Chondrocyte (in vitro differentiated cells): Measurements from ENCODE around the gene DDAH1. TPM values are rescaled to one million over a fixed set of nuclear protein-coding genes. Genes with fewer than 3 reads are reported as not detected.

ENCODE experiments used
- DNase-seq: peaks from one replicate; pipeline ENCODE4 v3.0.0; 2021; ENCODE audit warnings: mixed read lengths, low spot score
- H3K27ac Mint-ChIP-seq: one replicate; pipeline ENCODE4 v1.8.0; 2021; ENCODE audit warnings: mild to moderate bottlenecking, moderate library complexity, mixed read lengths; ENCODE audit not compliant: unreplicated experiment
- H3K27me3 Mint-ChIP-seq: 2 replicates; pipeline ENCODE4 v1.8.0; 2021; ENCODE audit warnings: low read depth, mixed read lengths
- H3K36me3 Mint-ChIP-seq: 2 replicates; pipeline ENCODE4 v1.8.0; 2021; ENCODE audit warnings: low read depth, mixed read lengths
- H3K4me1 Mint-ChIP-seq: 2 replicates; pipeline ENCODE4 v1.8.0; 2021; ENCODE audit warnings: low read depth, mild to moderate bottlenecking, mixed read lengths
- H3K4me3 Mint-ChIP-seq: one replicate; pipeline ENCODE4 v1.8.0; 2021; ENCODE audit warnings: mild to moderate bottlenecking, moderate library complexity, mixed read lengths; ENCODE audit not compliant: unreplicated experiment
- H3K9me3 Mint-ChIP-seq: 2 replicates; pipeline ENCODE4 v1.8.0; 2021; ENCODE audit warnings: low read depth, mixed read lengths
- CTCF ChIP-seq: fragments of 200-600 bp; sonication (generic); IDR thresholded peaks from 2 replicates; pipeline ENCODE4 v1.5.0; 2021; ENCODE audit warnings: antibody characterized with exemption, mild to moderate bottlenecking, moderate library complexity
- total RNA-seq: library from RNA; stranded (reverse); gene quantifications from 3 replicates; pipeline ENCODE4 v1.2.1, GENCODE V29; 2021

DDAH1 gene
- total RNA-seq, 1 donor from 2014 or later = 91.8 TPM

GRCh38 chr1:85464497-85465098 lies 361 bp downstream of the DDAH1 start:
- DNase-seq = peak; percentile 96
- peaks cover 69% of the 10 kb centered on the region for H3K4me1 Mint-ChIP-seq
- H3K36me3 Mint-ChIP-seq = peaks cover 5% of the 10 kb centered on the region
- peak overlapping the region; percentile 91 for H3K27ac Mint-ChIP-seq
- TF ChIP-seq CTCF = no peak
- H3K9me3 Mint-ChIP-seq = no peaks in the 10 kb centered on the region
- H3K27me3 Mint-ChIP-seq = no peaks in the 10 kb centered on the region
- H3K4me3 Mint-ChIP-seq = peak overlapping the region; percentile 86

- Mint-ChIP-seq H3K36me3 (peaks cover 5% of the 10 kb centered on the region), H3K27ac (peak overlapping the region; percentile 91)
These were observed 1.0 kb downstream of the DDAH1 start for GRCh38 chr1:85463731-85464496.

GRCh38 chr1:85462931-85463649 lies 1.9 kb downstream of the DDAH1 start:
- no peaks in the 10 kb centered on the region for H3K27me3 Mint-ChIP-seq
- H3K9me3 Mint-ChIP-seq = no peaks in the 10 kb centered on the region
- no peak for DNase-seq
- TF ChIP-seq CTCF = no peak
- peak overlapping the region; percentile 91 for H3K27ac Mint-ChIP-seq
- H3K4me1 Mint-ChIP-seq = peaks cover 69% of the 10 kb centered on the region
- H3K4me3 Mint-ChIP-seq = peak overlapping the region; percentile 86
- peaks cover 3% of the 10 kb centered on the region for H3K36me3 Mint-ChIP-seq

More at GRCh38 chr1:85463731-85464496, 1.0 kb downstream of the DDAH1 start:
- no peaks in the 10 kb centered on the region for H3K27me3 Mint-ChIP-seq
- peak; percentile 36 for TF ChIP-seq CTCF
- DNase-seq = no peak
- H3K9me3 Mint-ChIP-seq = no peaks in the 10 kb centered on the region
- peaks cover 72% of the 10 kb centered on the region for H3K4me1 Mint-ChIP-seq
- H3K4me3 Mint-ChIP-seq = peak overlapping the region; percentile 86

- Mint-ChIP-seq H3K4me1 (peaks cover 74% of the 10 kb centered on the region), H3K4me3 (no peak overlapping the region), H3K9me3 (no peaks in the 10 kb centered on the region), H3K27me3 (no peaks in the 10 kb centered on the region), H3K36me3 (peaks cover 4% of the 10 kb centered on the region), H3K27ac (peak overlapping the region; percentile 84)
- TF ChIP-seq CTCF = no peak
- DNase-seq = no peak
These were observed 3.6 kb downstream of the DDAH1 start for GRCh38 chr1:85461216-85461918.
